ENCODE results near the gene HNRNPL. TPM values are rescaled to one million over a fixed set of nuclear protein-coding genes. Genes with fewer than 3 reads are reported as not detected.

HNRNPL gene
- total RNA-seq, 1 donor: 310 TPM

Small RNA genes within 50 kb of the gene (small RNA-seq; reads per million reads assigned to genes)
- gene RNU6-140P: not detected

Other genes starting within 250 kb of the HNRNPL start
- gene MAP4K1, start 232.0 kb downstream of the HNRNPL start, total RNA-seq: 31.5 TPM
- 831 TPM for gene EIF3K, start 230.8 kb downstream of the HNRNPL start, total RNA-seq
- 264 TPM for gene ACTN4, start 202.3 kb downstream of the HNRNPL start, total RNA-seq
- gene CAPN12, start 105.5 kb downstream of the HNRNPL start, total RNA-seq: 4.8 TPM
- gene LGALS7, start 76.5 kb downstream of the HNRNPL start, total RNA-seq: not detected
- gene LGALS7B, start 60.8 kb downstream of the HNRNPL start, total RNA-seq: not detected
- 0.54 TPM for gene LGALS4, start 37.0 kb downstream of the HNRNPL start, total RNA-seq
- gene ECH1, start 18.2 kb downstream of the HNRNPL start, total RNA-seq: 76.7 TPM
- gene RINL, start 28.3 kb upstream of the HNRNPL start, total RNA-seq: 16.2 TPM
- 59.0 TPM for gene SIRT2, start 49.6 kb upstream of the HNRNPL start, total RNA-seq
- gene NFKBIB, start 50.0 kb upstream of the HNRNPL start, total RNA-seq: 22.9 TPM
- gene CCER2, start 62.2 kb upstream of the HNRNPL start, total RNA-seq: under 0.01 TPM
- 37.2 TPM for gene SARS2, start 80.8 kb upstream of the HNRNPL start, total RNA-seq
- gene MRPS12, start 81.0 kb upstream of the HNRNPL start, total RNA-seq: 43.9 TPM
- 0.27 TPM for gene FBXO17, start 125.8 kb upstream of the HNRNPL start, total RNA-seq
- gene FBXO27, start 182.6 kb upstream of the HNRNPL start, total RNA-seq: 0.27 TPM
- gene ACP7, start 234.4 kb upstream of the HNRNPL start, total RNA-seq: not detected